Dedifferentiated amniotic fluid mesenchymal stem cell (primary cell): ENCODE data around the gene EHD2.
A peak's percentile ranks its signal among the peaks of the same experiment; 100 is the strongest.
"Not testable (repeated sequence)": the region's sequence is repeated elsewhere in the genome, so short reads cannot be mapped to it uniquely, and the experiment has no call there.

Experiments used
- DNase-seq: peaks from one replicate; pipeline ENCODE4 v3.0.0-alpha.2; 2016; ENCODE audit errors: extremely low spot score

Gene EHD2, protein sequence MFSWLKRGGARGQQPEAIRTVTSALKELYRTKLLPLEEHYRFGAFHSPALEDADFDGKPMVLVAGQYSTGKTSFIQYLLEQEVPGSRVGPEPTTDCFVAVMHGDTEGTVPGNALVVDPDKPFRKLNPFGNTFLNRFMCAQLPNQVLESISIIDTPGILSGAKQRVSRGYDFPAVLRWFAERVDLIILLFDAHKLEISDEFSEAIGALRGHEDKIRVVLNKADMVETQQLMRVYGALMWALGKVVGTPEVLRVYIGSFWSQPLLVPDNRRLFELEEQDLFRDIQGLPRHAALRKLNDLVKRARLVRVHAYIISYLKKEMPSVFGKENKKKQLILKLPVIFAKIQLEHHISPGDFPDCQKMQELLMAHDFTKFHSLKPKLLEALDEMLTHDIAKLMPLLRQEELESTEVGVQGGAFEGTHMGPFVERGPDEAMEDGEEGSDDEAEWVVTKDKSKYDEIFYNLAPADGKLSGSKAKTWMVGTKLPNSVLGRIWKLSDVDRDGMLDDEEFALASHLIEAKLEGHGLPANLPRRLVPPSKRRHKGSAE

DNA sequence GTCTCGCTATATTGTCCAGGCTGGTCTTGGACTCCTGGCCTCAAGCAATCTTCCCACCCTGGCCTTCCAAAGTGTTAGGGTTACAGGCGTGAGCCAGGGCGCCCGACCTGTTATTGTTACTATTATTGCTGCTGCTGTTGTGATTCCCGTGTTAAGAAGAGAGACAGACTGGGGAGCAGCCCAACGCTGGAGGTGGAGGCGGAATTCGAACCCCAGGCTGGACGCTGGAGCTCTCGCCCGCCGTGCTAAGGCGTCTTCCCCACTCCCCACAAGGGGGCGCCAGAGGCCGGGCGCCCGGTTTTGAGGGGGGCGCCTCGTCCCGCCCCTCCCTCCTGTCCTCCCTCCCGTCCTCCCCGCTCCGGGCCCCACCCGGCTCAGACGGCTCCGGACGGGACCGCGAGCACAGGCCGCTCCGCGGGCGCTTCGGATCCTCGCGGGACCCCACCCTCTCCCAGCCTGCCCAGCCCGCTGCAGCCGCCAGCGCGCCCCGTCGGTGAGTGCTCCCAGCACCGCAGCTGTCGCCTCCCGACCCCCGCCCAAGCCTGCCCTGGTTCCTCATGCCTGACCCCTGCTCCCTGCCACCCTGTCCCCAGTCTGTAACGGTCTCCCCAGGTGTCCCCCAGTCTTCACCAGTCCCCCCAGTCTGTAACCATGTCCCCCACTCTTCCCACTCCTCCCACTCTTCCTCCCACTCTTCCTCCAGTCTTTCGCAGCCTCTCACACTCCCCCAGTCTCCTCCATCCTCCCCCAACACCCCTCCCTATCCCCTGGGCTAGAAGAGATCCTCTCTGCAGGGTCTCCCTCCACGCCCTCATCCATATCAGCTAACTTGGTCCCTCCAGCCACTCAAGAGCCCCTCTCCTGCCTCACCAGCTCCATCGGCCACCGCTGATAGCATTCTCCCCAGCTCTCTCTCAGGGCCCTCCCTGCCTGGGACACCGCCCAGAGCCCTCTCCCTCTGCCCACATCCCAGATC, at the start of gene EHD2:
Gene EHD2, plus strand, starts transcription at position 377 of the 976 bp plus-strand sequence. CDS start 3,191 bp downstream, outside the sequence.
- peak; percentile 74 for DNase-seq

- peak; percentile 79 for DNase-seq
Observed at GRCh38 chr19:47663435-47663910, 49.7 kb upstream of the EHD2 start.

DNA sequence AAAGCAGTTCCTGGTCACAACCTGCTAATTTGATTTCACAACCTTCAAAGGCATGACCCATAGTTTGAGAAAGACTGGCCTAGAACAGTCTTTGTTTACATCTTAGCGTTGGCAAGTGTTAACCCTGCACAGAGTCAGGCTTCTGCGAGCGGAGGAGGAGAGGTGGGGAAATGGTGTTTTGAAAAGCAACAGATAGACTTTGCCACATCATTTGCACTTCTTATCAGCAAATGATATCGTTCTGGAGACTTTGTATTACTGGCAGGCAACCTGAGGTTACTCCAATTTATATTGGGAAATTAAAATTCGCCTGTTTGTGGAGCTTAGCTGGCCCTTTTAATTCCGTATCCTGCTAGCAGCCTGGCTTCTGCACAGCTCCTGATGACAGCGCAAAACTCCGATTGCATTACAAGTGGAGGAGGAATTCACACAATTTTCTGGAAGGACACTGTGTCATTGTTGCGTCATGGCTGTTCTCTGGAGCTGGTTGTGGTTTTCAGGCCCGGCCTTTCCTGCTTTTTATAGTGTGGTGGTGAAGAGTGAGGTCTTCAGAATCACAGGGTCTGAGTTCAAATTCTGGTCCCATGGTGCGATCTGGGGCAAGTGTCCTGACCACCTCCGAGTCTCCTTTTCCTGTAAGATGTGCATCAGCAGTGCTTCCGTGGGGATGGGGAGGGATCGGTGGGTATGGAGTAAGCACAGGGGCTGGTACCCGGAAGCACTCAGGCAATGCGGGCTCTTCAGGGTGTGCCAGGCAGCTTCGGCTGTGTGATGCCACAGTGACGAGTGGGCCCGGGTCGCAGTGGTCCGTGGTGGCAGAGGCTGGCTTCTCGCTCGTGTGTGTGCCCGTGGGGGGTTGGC, 49.1 kb upstream of the EHD2 start:
- peak; percentile 97 for DNase-seq

GRCh38 chr19:47668556-47668955, 44.7 kb upstream of the EHD2 start:
- DNase-seq: not testable (repeated sequence)

DNA sequence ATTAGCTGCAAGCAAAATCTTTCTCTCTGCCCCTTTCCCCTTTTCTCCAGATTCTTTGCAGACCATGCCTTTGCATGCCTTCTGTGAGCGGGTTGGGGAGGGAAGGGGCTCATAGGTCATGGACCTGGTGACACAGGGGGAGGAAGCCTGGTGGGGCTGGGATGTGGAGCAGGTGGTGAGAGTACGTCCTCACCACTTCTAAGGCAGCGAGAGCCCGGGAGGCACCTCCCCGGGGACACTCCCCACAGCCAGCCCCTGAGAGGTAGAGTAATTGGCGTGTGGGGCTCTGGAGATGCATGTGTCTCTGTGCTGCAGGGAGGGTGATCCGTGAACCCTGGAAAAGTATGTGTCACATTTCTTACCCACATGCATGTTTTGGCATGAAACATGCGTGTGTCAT, 42.5 kb upstream of the EHD2 start:
- no peak for DNase-seq

- DNase-seq: no peak
Observed at GRCh38 chr19:47671499-47671898, 41.7 kb upstream of the EHD2 start.

DNA sequence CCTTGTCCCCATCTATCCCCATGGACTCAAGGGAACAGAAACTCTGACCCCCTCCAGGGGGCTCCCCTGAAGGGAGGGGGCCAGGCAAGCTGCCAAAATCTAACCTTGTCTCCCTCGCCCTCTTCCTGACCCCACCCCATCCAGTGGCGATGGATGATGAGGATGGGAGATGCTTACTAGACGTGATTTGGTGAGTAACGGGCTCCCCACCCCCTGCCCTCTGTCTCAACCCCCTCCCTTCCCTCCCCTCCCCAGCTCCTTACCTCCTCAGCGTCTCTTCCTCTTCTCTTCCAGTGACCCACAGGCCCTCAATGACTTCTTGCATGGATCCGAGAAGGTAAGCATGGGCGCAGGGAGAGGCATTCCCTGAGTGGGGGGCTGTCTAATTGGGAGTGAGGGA, 39.8 kb upstream of the EHD2 start:
- no peak for DNase-seq

GRCh38 chr19:47674548-47674947, 38.7 kb upstream of the EHD2 start:
- no peak for DNase-seq

DNA sequence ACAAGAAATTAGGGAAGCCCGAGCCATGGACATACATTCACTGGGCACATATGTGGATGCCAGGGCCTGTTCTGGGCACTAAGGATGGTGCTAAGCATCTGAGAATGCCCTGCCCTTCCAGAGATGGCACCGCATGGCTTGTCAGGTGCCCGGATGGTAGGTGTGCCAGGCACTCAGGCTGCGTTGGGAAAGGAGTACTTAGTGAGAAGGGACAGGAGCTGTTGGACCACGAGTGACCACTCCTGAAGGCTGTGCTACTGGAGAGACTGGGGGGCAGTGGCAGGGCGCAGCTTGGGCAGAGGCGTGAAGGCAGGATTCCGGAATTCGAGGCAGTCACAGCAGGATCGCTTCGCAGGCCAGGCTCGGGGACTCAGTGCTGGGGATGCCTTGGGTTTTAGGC, 38.0 kb upstream of the EHD2 start:
- no peak for DNase-seq

GRCh38 chr19:47675859-47676258, 37.4 kb upstream of the EHD2 start:
- DNase-seq: no peak

GRCh38 chr19:47676811-47677210, 36.4 kb upstream of the EHD2 start:
- no peak for DNase-seq

- DNase-seq: no peak
Observed at GRCh38 chr19:47679251-47679900, 33.8 kb upstream of the EHD2 start.

GRCh38 chr19:47679922-47680857, 33.0 kb upstream of the EHD2 start:
- DNase-seq: no peak

- DNase-seq: no peak
Observed at GRCh38 chr19:47680858-47681332, 32.3 kb upstream of the EHD2 start.

GRCh38 chr19:47681388-47681787, 31.8 kb upstream of the EHD2 start:
- DNase-seq: no peak

- DNase-seq: no peak
Observed at GRCh38 chr19:47681936-47682335, 31.3 kb upstream of the EHD2 start.

- DNase-seq: no peak
Observed at GRCh38 chr19:47682939-47683338, 30.3 kb upstream of the EHD2 start.

DNA sequence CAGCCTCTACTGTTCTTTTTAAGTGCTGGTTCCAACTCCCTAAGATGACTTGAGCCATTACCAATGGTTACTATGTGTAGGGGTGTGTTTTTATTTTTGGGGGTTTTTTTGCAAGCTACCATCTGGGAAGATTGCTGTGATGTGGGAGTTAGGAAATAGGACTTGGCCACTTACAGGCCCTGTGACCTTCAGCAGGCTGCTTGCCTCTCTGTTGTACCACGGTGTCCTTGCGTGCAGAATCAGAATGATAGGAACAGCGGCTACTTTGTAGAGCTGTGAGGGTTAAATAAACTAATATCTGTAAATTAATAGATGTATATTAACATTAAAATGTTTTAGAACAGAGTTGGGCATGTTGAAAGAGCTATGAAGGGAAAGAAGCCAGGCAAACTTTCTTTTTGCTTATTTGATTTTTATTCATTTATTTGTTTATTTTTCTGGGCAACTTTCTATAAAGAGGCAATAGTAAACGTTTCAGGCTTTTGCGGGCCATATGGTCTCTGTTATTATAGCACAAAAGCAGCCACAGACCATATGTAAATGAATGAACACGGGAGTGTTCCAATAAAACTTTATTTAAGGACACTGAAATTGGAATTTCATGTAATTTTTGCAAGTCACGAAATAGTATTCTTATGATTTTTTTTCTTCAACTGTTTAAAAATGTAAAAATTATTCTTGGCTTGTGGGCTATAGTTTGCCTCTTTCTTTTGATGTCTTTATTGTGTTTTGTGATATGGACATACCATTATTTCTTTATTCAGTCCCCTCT, 26.4 kb upstream of the EHD2 start:
- DNase-seq: no peak

GRCh38 chr19:47687906-47688305, 25.3 kb upstream of the EHD2 start:
- DNase-seq: no peak
